ENCODE results near the gene RNU7-1. TPM values are rescaled to one million over a fixed set of nuclear protein-coding genes. Genes with fewer than 3 reads are reported as not detected.

The RNU7-1 gene
- total and polyA plus RNA-seq, 2 donors (not counting 1 experiment from before 2014, with no cell fraction given), result not detected

GRCh38 chr12:6981152-6982052 lies 37.8 kb downstream of the RNU7-1 start:
- Histone ChIP-seq H3K36me3 (replicated peaks in 1 of 2; ENCODE audit: control extremely low read depth in 1 of 2, control insufficient read depth in 1 of 2, extremely low read depth in 1 of 2, insufficient read depth in 2 of 2, low read length in 1 of 2) (peaks cover 0 to 66% of the 10 kb centered on the region in 2 experiments), H3K27me3 (replicated peaks in 1 of 4; ENCODE audit: control extremely low read depth in 1 of 4, control insufficient read depth in 3 of 4, insufficient read depth in 4 of 4, low read length in 3 of 4) (no peaks in the 10 kb centered on the region), H3K4me3 (ENCODE audit: control extremely low read depth in 1 of 5, extremely low read depth in 1 of 5, insufficient read depth in 1 of 5, low read depth in 2 of 5, low read length in 4 of 5) (no peak overlapping the region), H3K4me1 (ENCODE audit: control insufficient read depth in 2 of 2, insufficient read depth in 2 of 2, low read length in 2 of 2) (no peaks in the 10 kb centered on the region), H2AFZ (ENCODE audit: insufficient read depth, low read depth, low read length, poor library complexity, severe bottlenecking) (no peak overlapping the region), H4K20me1 (ENCODE audit: control insufficient read depth, insufficient read depth, low read length, poor library complexity, severe bottlenecking) (peaks cover 3% of the 10 kb centered on the region), H3K4me2 (replicated peaks; ENCODE audit: low read depth, low read length, poor library complexity, severe bottlenecking) (no peak overlapping the region), H3K9ac (ENCODE audit: low read length) (no peak overlapping the region), H3K79me2 (ENCODE audit: control insufficient read depth, insufficient read depth, low read length) (peaks cover 5% of the 10 kb centered on the region), H3K9me3 (ENCODE audit: control extremely low read depth in 1 of 3, control insufficient read depth in 2 of 3, insufficient read depth in 1 of 3, low read length in 2 of 3) (no peaks in the 10 kb centered on the region), H3K27ac (ENCODE audit: low read length in 2 of 2) (no peak overlapping the region)
- ATAC-seq (ENCODE audit: low read depth) (no peak), DNase-seq (no peak)
- ChIA-PET CTCF (interaction anchor here (1.0 kb wide), 1 partner anchor 18 kb away, joined by 3 read pairs; no protein-coding TSS in a partner anchor), POLR2A (no interaction called here)
- no peaks in the 10 kb centered on the region for H3K9me3 Mint-ChIP-seq (ENCODE audit: insufficient read depth)
- H3K27ac Mint-ChIP-seq, result no peak overlapping the region
- H3K4me3 Mint-ChIP-seq, result no peak overlapping the region
- H3K4me1 Mint-ChIP-seq, result no peaks in the 10 kb centered on the region
- 96% methylated on average over 4 of the region's 10 CpGs for WGBS (ENCODE audit: insufficient coverage)
- H3K27me3 Mint-ChIP-seq, result no peaks in the 10 kb centered on the region
- TF ChIP-seq CTCF (IDR thresholded peaks at IDR 0.05), result no peak
- no peak for TF ChIP-seq EZH2 (IDR thresholded peaks at IDR 0.05; ENCODE audit: borderline replicate concordance, insufficient read depth, low read depth, low read length, poor library complexity, severe bottlenecking)
- intact Hi-C loops (cut with micrococcal nuclease), result no loop called here

- TF ChIP-seq EZH2 (IDR thresholded peaks at IDR 0.05; ENCODE audit: borderline replicate concordance, insufficient read depth, low read depth, low read length, poor library complexity, severe bottlenecking) (no peak), CTCF (IDR thresholded peaks at IDR 0.05) (no peak)
- no peak for DNase-seq
- Mint-ChIP-seq H3K9me3 (ENCODE audit: insufficient read depth) (no peaks in the 10 kb centered on the region), H3K4me1 (no peaks in the 10 kb centered on the region), H3K4me3 (no peak overlapping the region), H3K27ac (no peak overlapping the region), H3K27me3 (no peaks in the 10 kb centered on the region)
- intact Hi-C loops (cut with micrococcal nuclease), result no loop called here
- no peak overlapping the region for H3K27ac ChIP-seq (ENCODE audit: low read length in 2 of 2)
- H3K4me2 ChIP-seq (replicated peaks; ENCODE audit: low read depth, low read length, poor library complexity, severe bottlenecking), result no peak overlapping the region
- H3K27me3 ChIP-seq (replicated peaks in 1 of 4; ENCODE audit: control extremely low read depth in 1 of 4, control insufficient read depth in 3 of 4, insufficient read depth in 4 of 4, low read length in 3 of 4), result no peaks in the 10 kb centered on the region
- CTCF ChIA-PET, result interaction anchor here (1.0 kb wide), 1 partner anchor 17 kb away, joined by 3 read pairs; no protein-coding TSS in a partner anchor
- POLR2A ChIA-PET, result no interaction called here
- H3K9me3 ChIP-seq (ENCODE audit: control extremely low read depth in 1 of 3, control insufficient read depth in 2 of 3, insufficient read depth in 1 of 3, low read length in 2 of 3), result no peaks in the 10 kb centered on the region
- H3K4me1 ChIP-seq (ENCODE audit: control insufficient read depth in 2 of 2, insufficient read depth in 2 of 2, low read length in 2 of 2), result no peaks in the 10 kb centered on the region
- no peak overlapping the region for H3K4me3 ChIP-seq (ENCODE audit: control extremely low read depth in 1 of 5, extremely low read depth in 1 of 5, insufficient read depth in 1 of 5, low read depth in 2 of 5, low read length in 4 of 5)
- ATAC-seq (ENCODE audit: low read depth), result no peak
- H4K20me1 ChIP-seq (ENCODE audit: control insufficient read depth, insufficient read depth, low read length, poor library complexity, severe bottlenecking), result no peaks in the 10 kb centered on the region
- peaks cover 5% of the 10 kb centered on the region for H3K79me2 ChIP-seq (ENCODE audit: control insufficient read depth, insufficient read depth, low read length)
- H2AFZ ChIP-seq (ENCODE audit: insufficient read depth, low read depth, low read length, poor library complexity, severe bottlenecking), result no peak overlapping the region
- H3K36me3 ChIP-seq (replicated peaks in 1 of 2; ENCODE audit: control extremely low read depth in 1 of 2, control insufficient read depth in 1 of 2, extremely low read depth in 1 of 2, insufficient read depth in 2 of 2, low read length in 1 of 2), result peaks cover 0 to 55% of the 10 kb centered on the region in 2 experiments
- WGBS (ENCODE audit: insufficient coverage), result 95% methylated on average over 4 of the region's 7 CpGs
- no peak overlapping the region for H3K9ac ChIP-seq (ENCODE audit: low read length)
Measured at GRCh38 chr12:6982532-6982931, 38.9 kb downstream of the RNU7-1 start.

All from B cell (primary cell).